SKM-1 (cell line): ENCODE results near the gene PI4K2B.
"Not testable (repeated sequence)": the region's sequence is repeated elsewhere in the genome, so short reads cannot be mapped to it uniquely, and the experiment has no call there.

Experiments
- DNase-seq: peaks from one replicate; lab custom pipeline; 2025; ENCODE audit not compliant: unreplicated experiment; lab: John Stamatoyannopoulos, UW

PI4K2B gene

GRCh38 chr4:25233737-25234389 lies at the start of gene PI4K2B:
Gene PI4K2B (plus strand): TSS chr4:25234033. CDS start chr4:25234164, 131 bp downstream.
- DNase-seq, result peak; percentile 86

- DNase-seq, result no peak
Observed at GRCh38 chr4:25184056-25184455, 49.8 kb upstream of the PI4K2B start.

- DNase-seq, result no peak
Observed at GRCh38 chr4:25190407-25190806, 43.4 kb upstream of the PI4K2B start.

GRCh38 chr4:25198713-25199112 lies 35.1 kb upstream of the PI4K2B start:
- no peak for DNase-seq

- no peak for DNase-seq
Observed at GRCh38 chr4:25207997-25208396, 25.8 kb upstream of the PI4K2B start.

GRCh38 chr4:25209702-25210101 lies 24.1 kb upstream of the PI4K2B start:
- DNase-seq, result no peak

GRCh38 chr4:25211721-25212120 lies 22.1 kb upstream of the PI4K2B start:
- no peak for DNase-seq

GRCh38 chr4:25212822-25213221 lies 21.0 kb upstream of the PI4K2B start:
- DNase-seq, result no peak

- DNase-seq, result no peak
Observed at GRCh38 chr4:25213347-25213979, 20.4 kb upstream of the PI4K2B start.

- not testable (repeated sequence) for DNase-seq
Observed at GRCh38 chr4:25214750-25215149, 19.1 kb upstream of the PI4K2B start.

- no peak for DNase-seq
Observed at GRCh38 chr4:25215511-25215910, 18.3 kb upstream of the PI4K2B start.

GRCh38 chr4:25221377-25221776 lies 12.5 kb upstream of the PI4K2B start:
- no peak for DNase-seq

GRCh38 chr4:25223802-25224375 lies 9.9 kb upstream of the PI4K2B start:
- DNase-seq, result no peak

GRCh38 chr4:25229804-25230203 lies 4.0 kb upstream of the PI4K2B start:
- no peak for DNase-seq

GRCh38 chr4:25233194-25233593 lies 639 bp upstream of the PI4K2B start:
- no peak for DNase-seq

GRCh38 chr4:25234390-25235370 lies 847 bp downstream of the PI4K2B start:
- peak; percentile 52 for DNase-seq

GRCh38 chr4:25235401-25235800 lies 1.6 kb downstream of the PI4K2B start:
- no peak for DNase-seq

- not testable (repeated sequence) for DNase-seq
Observed at GRCh38 chr4:25236030-25236429, 2.2 kb downstream of the PI4K2B start.

GRCh38 chr4:25236971-25237370 lies 3.1 kb downstream of the PI4K2B start:
- DNase-seq, result no peak

GRCh38 chr4:25238052-25238451 lies 4.2 kb downstream of the PI4K2B start:
- no peak for DNase-seq

- not testable (repeated sequence) for DNase-seq
Observed at GRCh38 chr4:25239528-25239927, 5.7 kb downstream of the PI4K2B start.
